ENCODE measurements around the gene NGEF.

NGEF gene

DNA sequence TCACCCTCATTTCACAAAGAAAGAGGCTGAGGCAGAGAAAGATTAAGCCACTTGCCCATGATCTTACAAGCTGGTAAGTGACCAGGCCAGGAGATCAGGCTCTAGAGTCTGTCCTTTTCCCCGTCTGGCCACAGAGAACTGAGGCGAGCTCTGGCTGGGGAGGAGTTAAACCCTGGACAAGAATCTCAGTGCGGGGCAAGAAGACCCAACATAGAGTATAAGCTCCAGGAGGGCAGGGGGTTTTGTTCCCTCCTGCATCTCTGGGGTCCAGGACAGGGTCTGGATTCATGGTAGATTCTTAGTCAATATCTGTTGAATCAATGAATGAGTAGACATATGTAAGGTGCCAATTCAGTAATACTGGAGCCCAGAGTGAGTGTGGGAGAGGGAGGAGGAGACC, 34.1 kb upstream of the NGEF start:
- ATAC-seq (ENCODE audit: insufficient read depth, low read depth) (no peak), DNase-seq (no peak)
- no peak for TF ChIP-seq EZH2 (IDR thresholded peaks at IDR 0.05; ENCODE audit: borderline replicate concordance, low read depth, low read length, severe bottlenecking)
- TF ChIP-seq CTCF (IDR thresholded peaks at IDR 0.05; ENCODE audit: borderline replicate concordance, extremely low read depth, low read length, poor library complexity, severe bottlenecking) = no peak
- H3K4me2 ChIP-seq (ENCODE audit: insufficient read depth, low read length) = no peak overlapping the region
- H3K27me3 ChIP-seq (ENCODE audit: insufficient read depth, low read length, poor library complexity) = peaks cover 14% of the 10 kb centered on the region
- no peaks in the 10 kb centered on the region for H4K20me1 ChIP-seq (ENCODE audit: insufficient read depth, low read length)
- H3K36me3 ChIP-seq (ENCODE audit: insufficient read depth, low read length) = no peaks in the 10 kb centered on the region
- H3K4me3 ChIP-seq (ENCODE audit: low read depth in 1 of 2, low read length in 2 of 2) = no peak overlapping the region
- H3K27ac ChIP-seq (ENCODE audit: low read length) = no peak overlapping the region
- H3K4me1 ChIP-seq (ENCODE audit: insufficient read depth, low read length) = no peaks in the 10 kb centered on the region
- no peak overlapping the region for H3K9ac ChIP-seq (ENCODE audit: low read depth, low read length)
- no peaks in the 10 kb centered on the region for H3K9me3 ChIP-seq (ENCODE audit: insufficient read depth, low read length, severe bottlenecking)
- H3K79me2 ChIP-seq (ENCODE audit: insufficient read depth, low read length) = no peaks in the 10 kb centered on the region
- no peak overlapping the region for H2AFZ ChIP-seq (ENCODE audit: low read depth, low read length)

- DNase-seq (no peak), ATAC-seq (ENCODE audit: insufficient read depth, low read depth) (no peak)
- TF ChIP-seq EZH2 (IDR thresholded peaks at IDR 0.05; ENCODE audit: borderline replicate concordance, low read depth, low read length, severe bottlenecking) (no peak), CTCF (IDR thresholded peaks at IDR 0.05; ENCODE audit: borderline replicate concordance, extremely low read depth, low read length, poor library complexity, severe bottlenecking) (no peak)
- no peak overlapping the region for H3K27ac ChIP-seq (ENCODE audit: low read length)
- H3K27me3 ChIP-seq (ENCODE audit: insufficient read depth, low read length, poor library complexity) = peaks cover 14% of the 10 kb centered on the region
- H3K9ac ChIP-seq (ENCODE audit: low read depth, low read length) = no peak overlapping the region
- no peaks in the 10 kb centered on the region for H4K20me1 ChIP-seq (ENCODE audit: insufficient read depth, low read length)
- no peak overlapping the region for H2AFZ ChIP-seq (ENCODE audit: low read depth, low read length)
- no peaks in the 10 kb centered on the region for H3K36me3 ChIP-seq (ENCODE audit: insufficient read depth, low read length)
- H3K4me1 ChIP-seq (ENCODE audit: insufficient read depth, low read length) = no peaks in the 10 kb centered on the region
- no peaks in the 10 kb centered on the region for H3K9me3 ChIP-seq (ENCODE audit: insufficient read depth, low read length, severe bottlenecking)
- H3K79me2 ChIP-seq (ENCODE audit: insufficient read depth, low read length) = no peaks in the 10 kb centered on the region
- no peak overlapping the region for H3K4me3 ChIP-seq (ENCODE audit: low read depth in 1 of 2, low read length in 2 of 2)
- no peak overlapping the region for H3K4me2 ChIP-seq (ENCODE audit: insufficient read depth, low read length)
Observed at GRCh38 chr2:233044974-233045605, 32.0 kb upstream of the NGEF start.

GRCh38 chr2:233042549-233042948, 29.5 kb upstream of the NGEF start:
- DNase-seq = no peak
- H3K4me3 ChIP-seq (ENCODE audit: low read depth in 1 of 2, low read length in 2 of 2) = no peak overlapping the region
- no peaks in the 10 kb centered on the region for H3K4me1 ChIP-seq (ENCODE audit: insufficient read depth, low read length)
- peaks cover 6% of the 10 kb centered on the region for H3K27me3 ChIP-seq (ENCODE audit: insufficient read depth, low read length, poor library complexity)
- no peaks in the 10 kb centered on the region for H3K36me3 ChIP-seq (ENCODE audit: insufficient read depth, low read length)
- H3K27ac ChIP-seq (ENCODE audit: low read length) = no peak overlapping the region
- no peak overlapping the region for H3K9ac ChIP-seq (ENCODE audit: low read depth, low read length)
- no peaks in the 10 kb centered on the region for H3K9me3 ChIP-seq (ENCODE audit: insufficient read depth, low read length, severe bottlenecking)
- ATAC-seq (ENCODE audit: insufficient read depth, low read depth) = no peak
- H3K4me2 ChIP-seq (ENCODE audit: insufficient read depth, low read length) = no peak overlapping the region
- H4K20me1 ChIP-seq (ENCODE audit: insufficient read depth, low read length) = no peaks in the 10 kb centered on the region
- H2AFZ ChIP-seq (ENCODE audit: low read depth, low read length) = no peak overlapping the region
- no peaks in the 10 kb centered on the region for H3K79me2 ChIP-seq (ENCODE audit: insufficient read depth, low read length)
- TF ChIP-seq EZH2 (IDR thresholded peaks at IDR 0.05; ENCODE audit: borderline replicate concordance, low read depth, low read length, severe bottlenecking) (no peak), CTCF (IDR thresholded peaks at IDR 0.05; ENCODE audit: borderline replicate concordance, extremely low read depth, low read length, poor library complexity, severe bottlenecking) (no peak)
